Measurements from ENCODE around the gene EPHA8. TPM values are rescaled to one million over a fixed set of nuclear protein-coding genes. Genes with fewer than 3 reads are reported as not detected.

Gene EPHA8
- total RNA-seq, 1 donor from 2014 or later = not detected

DNA sequence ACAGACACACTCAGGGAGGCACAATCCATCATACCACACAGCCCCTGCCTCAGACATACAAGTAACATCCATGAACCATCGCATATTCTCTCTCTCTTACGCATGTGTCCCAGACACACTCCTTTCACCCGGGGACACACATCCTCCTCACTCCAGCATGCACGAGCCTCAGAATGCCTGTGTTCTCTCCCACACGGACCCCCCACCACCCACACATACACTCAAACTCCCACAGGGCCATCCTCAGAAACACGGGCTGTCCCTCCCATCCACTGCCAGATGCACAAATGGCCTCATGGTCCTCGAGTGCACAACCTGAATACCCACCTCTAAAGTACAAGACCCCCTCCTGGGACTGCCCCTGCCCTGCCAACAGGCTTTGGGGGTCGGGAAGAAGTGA lies 78.0 kb downstream of the EPHA8 start:
- no peak for DNase-seq (ENCODE audit: low spot score)

DNA sequence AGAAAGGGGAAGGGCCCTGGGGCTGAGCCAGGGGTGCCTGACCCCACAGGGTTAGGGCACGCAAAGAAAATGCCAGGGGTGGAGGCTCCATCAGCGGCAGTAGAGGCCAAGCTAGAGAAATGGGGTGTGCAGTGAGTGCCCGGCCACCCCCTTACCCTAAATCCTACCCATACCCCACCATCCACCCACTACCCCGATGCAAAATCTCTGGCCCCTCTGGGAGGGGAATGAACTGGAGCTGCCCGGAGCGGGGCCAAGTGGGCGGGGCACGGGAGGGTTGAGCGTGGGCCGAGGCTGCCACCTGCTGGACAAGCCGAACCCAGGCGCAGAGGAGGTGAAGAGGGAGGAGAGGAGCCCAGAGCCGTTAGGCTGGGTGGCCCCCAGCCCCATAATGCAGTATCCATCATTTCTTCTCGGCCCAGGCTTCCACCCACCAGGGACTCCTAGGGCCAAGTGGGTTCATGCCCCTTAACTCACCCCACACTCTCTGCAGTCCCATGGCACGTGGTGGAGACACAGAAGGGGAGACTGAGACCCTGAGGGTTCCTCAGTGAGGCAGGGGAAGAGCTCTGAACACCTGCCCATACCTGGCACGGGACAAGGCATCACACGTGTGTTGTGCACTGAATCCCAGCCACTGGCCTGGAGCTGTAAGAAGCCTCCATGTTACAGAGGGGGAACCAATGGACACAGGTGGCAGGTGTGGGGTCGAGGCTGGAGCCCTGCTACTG lies 78.8 kb downstream of the EPHA8 start:
- peak; percentile 94 for DNase-seq (ENCODE audit: low spot score)

DNA sequence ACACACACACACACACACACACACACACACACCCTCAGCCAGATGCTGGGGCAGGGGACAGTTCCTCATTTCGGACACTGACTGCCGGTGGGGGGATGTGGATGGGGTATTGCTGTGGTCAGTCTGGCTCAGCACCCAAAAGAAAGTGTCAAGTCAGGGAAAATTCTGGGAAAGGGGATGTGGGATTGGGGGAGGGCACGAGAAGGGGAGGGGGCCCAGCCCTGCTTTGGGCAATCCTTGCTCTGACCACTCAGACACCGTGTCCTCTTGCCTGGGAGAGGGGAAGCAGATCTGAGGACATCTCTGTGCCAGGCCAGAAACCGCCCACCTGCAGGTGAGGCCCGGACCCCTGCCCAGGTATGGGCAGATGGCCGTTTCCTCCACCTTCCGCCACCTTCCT lies 80.1 kb downstream of the EPHA8 start, which contains the start of gene C1QC:
Gene C1QC (plus strand): TSS at position 253 of the 400 bp plus-strand sequence. CDS start 391 bp downstream, outside the sequence.
- no peak for DNase-seq (ENCODE audit: low spot score)

DNA sequence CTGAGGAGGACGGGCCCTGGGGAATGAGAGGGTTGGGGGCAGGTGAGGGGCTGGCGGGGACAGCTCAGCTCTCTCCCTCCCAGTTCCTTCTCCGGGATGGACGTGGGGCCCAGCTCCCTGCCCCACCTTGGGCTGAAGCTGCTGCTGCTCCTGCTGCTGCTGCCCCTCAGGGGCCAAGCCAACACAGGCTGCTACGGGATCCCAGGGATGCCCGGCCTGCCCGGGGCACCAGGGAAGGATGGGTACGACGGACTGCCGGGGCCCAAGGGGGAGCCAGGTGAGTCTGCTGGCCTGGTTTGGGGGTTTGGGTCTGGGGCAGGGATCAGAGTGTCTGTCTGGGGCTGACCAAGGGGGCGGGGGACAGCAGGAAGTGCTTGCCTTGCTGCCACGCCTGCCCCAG lies 80.6 kb downstream of the EPHA8 start:
- DNase-seq (ENCODE audit: low spot score) = no peak

DNA sequence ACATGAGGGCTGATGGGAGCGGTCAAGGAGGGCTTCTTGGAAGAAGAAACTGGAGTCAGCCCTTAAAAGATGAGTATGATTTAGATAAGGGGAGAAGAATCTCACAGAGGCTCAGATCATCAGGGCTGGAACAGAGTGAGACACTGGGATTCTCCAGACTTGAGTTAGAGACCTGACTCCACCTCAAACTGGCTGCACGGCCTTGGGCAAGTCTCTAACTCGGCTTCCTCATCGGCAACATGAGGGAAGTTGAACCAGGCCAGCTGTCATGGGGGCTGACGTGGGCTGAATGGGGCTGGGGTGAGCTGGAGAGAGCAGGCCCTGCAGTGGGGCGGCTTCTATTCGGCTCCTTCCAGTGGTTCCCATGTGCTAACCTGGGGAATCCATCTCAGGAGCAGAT lies 82.6 kb downstream of the EPHA8 start:
- DNase-seq (ENCODE audit: low spot score) = no peak

DNA sequence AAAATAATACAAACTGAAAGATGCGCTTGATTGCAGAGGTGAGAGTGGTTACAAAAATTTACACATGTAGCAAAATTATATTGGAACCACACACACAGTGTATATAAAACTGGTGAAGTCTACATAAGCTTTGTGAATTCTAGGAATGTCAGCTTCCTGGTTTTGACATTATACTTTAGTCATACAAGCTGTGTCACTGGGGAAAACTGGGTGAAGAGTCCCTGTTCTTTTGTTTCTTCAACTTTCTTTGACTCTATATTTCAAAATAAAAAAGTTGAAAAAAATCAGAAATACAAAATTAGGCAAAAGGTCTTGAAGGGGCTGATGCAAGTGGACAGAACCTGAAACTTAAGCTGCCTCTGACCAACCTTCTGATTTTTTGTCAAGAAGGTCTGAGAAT lies 83.1 kb downstream of the EPHA8 start:
- no peak for DNase-seq (ENCODE audit: low spot score)

DNA sequence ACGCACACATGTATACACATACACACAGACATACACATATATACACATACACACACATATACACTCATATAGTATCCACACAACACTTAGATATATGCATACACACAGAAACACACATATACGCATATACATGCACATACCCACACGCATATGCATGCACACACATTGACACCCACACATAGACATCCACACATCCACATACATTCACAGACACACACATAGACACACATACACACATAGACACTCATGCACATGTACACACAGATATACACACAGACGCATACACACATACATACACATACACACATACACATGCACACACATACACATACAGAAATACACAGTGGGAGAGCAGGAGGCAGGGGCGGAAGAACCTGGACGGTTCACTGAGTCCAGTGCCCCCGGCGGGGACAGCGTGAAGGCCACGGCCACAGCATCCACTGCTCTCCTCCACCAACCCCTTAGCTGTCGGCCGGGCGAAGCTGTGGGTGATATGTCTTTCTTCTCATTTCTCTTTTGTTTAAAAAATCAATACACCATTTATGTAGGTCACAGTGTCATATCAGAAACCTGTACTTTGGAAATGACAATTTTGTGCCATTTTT lies 86.9 kb downstream of the EPHA8 start:
- DNase-seq (ENCODE audit: low spot score) = no peak

DNA sequence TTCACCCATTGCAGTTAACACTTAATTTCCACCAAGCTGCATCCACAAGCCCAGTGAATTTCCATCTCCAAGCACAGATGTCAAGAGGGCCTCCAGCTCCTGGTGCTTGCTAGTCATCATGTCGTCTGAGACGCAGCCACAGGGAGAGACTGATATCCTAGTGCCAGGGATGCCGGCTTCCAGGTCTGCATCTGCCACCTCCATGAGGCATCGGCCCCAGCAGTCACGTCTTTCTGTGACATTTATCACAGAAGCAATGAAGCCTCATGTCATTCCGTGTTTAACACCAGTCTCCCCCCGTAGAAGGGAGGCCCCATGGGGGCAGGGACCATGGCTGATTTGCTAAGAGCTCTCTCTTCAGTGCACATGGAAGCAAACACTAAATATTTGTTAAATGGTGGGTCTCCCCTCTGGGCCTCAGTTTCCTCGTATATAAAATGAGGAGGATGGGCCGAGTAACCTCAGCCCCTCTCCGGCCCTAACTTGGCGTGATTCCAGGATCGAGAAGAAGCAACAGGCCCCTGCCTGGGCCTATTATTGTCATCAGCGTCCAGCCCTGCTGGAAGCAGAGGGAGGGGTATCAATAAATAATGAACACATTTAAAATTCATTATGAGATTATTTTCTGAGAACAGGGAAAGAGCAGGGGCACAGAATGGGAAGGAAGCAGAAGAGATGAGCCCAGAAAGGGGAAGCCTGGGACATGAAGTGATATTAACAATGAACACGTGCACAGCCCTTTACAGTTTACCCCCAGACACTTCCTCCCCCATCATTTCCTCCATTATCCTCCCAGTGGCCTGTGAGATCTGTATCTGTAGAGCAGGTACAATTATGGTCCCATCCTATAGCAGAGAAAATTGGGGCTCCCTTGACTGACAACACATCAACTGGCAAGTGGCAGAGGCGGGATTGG lies 88.9 kb downstream of the EPHA8 start:
- DNase-seq (ENCODE audit: low spot score) = no peak

DNA sequence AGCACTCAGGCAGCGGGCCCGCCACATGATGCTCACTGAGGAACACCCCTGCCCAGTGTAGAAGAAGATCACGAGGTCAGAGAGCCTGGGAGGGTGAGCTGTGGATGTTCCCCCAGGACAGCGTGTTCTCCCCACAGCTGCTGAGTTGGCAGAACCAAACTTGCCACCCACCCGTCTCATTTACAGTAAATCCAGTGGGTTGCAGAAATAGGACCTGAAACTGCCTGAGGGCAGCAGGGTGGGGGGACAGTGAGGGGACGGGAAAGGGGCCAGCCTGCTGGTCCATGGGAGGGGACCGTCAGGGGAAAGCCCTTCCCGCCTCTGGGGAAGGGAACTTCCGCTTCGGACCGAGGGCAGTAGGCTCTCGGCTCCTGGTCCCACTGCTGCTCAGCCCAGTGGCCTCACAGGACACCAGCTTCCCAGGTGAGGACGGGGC lies 89.6 kb downstream of the EPHA8 start, which contains the start of gene C1QB:
Gene C1QB (plus strand): TSS at position 356 of the 436 bp plus-strand sequence. CDS start 6,227 bp downstream, outside the sequence.
- no peak for DNase-seq (ENCODE audit: low spot score)

Small RNAs within 50 kb of the gene (microRNA-seq; reads per million reads assigned to microRNA genes)
- not detected for gene MIR6127 (ENCODE audit: borderline number of aligned reads)

Other genes starting within 250 kb of the EPHA8 start
- 17.4 TPM for gene ZBTB40, start 111.6 kb upstream of the EPHA8 start, total RNA-seq
- 347 TPM for gene C1QA, start 73.1 kb downstream of the EPHA8 start, total RNA-seq
- gene C1QC, start 80.1 kb downstream of the EPHA8 start, total RNA-seq = 491 TPM
- 531 TPM for gene C1QB, start 89.7 kb downstream of the EPHA8 start, total RNA-seq
- gene EPHB2, start 147.3 kb downstream of the EPHA8 start, total RNA-seq = 5.7 TPM

Measured in mesenteric fat pad (tissue), 1 donor.